Measurements from ENCODE around the gene ADD1.

Gene ADD1

GRCh38 chr4:2907226-2907625 is 63.6 kb downstream of the ADD1 start:
- TF ChIP-seq, protein P1, sequence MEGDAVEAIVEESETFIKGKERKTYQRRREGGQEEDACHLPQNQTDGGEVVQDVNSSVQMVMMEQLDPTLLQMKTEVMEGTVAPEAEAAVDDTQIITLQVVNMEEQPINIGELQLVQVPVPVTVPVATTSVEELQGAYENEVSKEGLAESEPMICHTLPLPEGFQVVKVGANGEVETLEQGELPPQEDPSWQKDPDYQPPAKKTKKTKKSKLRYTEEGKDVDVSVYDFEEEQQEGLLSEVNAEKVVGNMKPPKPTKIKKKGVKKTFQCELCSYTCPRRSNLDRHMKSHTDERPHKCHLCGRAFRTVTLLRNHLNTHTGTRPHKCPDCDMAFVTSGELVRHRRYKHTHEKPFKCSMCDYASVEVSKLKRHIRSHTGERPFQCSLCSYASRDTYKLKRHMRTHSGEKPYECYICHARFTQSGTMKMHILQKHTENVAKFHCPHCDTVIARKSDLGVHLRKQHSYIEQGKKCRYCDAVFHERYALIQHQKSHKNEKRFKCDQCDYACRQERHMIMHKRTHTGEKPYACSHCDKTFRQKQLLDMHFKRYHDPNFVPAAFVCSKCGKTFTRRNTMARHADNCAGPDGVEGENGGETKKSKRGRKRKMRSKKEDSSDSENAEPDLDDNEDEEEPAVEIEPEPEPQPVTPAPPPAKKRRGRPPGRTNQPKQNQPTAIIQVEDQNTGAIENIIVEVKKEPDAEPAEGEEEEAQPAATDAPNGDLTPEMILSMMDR (IDR thresholded peaks at IDR 0.05; ENCODE audit: insufficient read depth, missing control alignments) = no peak

GRCh38 chr4:2907706-2908293 is 64.2 kb downstream of the ADD1 start:
- TF ChIP-seq, protein P1 (IDR thresholded peaks at IDR 0.05; ENCODE audit: insufficient read depth, missing control alignments) = no peak
- no peak for FAIRE-seq
- no peak for DNase-seq (ENCODE audit: insufficient read length, low spot score)

More at GRCh38 chr4:2907226-2907625, 63.6 kb downstream of the ADD1 start:
- FAIRE-seq (no peak), DNase-seq (ENCODE audit: insufficient read length, low spot score) (no peak)

DNA sequence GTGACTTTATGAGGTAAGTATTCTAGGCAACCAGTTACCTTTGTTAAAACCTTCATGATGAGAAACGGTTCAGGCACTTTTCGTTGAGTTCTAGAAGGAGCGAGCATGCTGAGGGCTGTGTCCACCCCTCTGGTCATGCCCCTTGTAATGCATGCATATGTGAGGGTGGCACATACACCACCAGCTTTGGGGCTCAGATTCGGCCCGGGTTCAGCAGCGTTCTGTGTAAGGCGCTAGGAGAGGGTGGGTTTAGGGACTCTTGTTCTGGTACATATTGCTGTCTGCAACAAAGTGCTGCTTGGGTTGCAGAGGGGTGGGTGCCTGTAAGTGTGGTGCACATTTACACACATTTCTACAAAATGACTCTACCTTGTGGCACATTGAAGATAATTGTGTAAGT is 65.0 kb downstream of the ADD1 start:
- TF ChIP-seq, protein P1 (IDR thresholded peaks at IDR 0.05; ENCODE audit: insufficient read depth, missing control alignments) = no peak
- no peak for FAIRE-seq
- DNase-seq (ENCODE audit: insufficient read length, low spot score) = no peak

DNA sequence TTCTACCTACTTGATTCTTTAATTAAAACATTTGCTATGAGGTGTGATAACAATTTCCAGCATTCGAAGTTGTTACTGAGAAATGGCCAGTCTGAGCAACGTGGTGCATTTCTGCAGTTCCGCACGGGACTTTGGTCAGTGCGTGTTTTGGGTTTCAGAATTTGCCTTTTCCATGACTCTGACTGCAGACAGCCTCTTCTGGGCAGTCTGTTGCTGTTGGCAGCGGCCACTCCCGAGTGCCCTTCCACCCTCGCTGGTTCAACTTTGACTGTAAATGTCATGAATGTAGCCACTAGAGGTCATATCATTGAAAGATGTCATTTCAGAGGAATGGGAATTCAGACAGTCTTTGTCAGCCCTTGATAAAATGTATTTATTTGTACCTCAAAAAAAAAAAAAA is 65.9 kb downstream of the ADD1 start:
- DNase-seq (ENCODE audit: insufficient read length, low spot score) = no peak
- FAIRE-seq = no peak
- TF ChIP-seq, protein P1 (IDR thresholded peaks at IDR 0.05; ENCODE audit: insufficient read depth, missing control alignments) = no peak

DNA sequence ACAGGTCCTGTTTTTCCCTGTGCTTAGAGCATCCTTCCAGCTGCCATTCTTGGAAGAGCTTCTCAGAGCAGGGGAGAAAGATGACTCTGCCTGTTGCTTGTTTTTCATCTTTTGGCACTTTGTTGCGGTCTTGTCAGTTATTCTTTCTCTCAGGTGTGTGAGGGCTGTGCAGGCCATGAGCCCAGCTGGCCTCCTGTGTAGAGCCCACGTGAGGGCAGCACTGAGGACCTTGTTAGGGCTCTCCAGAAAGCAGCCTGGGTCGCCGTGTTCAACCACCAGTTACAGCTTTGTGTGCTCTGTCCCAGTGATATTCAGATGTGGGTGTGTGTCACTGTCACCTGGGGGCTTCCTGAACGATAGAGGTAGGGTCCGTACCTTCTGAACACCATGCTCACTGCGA is 66.8 kb downstream of the ADD1 start:
- no peak for FAIRE-seq
- TF ChIP-seq, protein P1 (IDR thresholded peaks at IDR 0.05; ENCODE audit: insufficient read depth, missing control alignments) = no peak
- DNase-seq (ENCODE audit: insufficient read length, low spot score) = no peak

- FAIRE-seq (no peak), DNase-seq (ENCODE audit: insufficient read length, low spot score) (no peak)
- TF ChIP-seq, protein P1 (IDR thresholded peaks at IDR 0.05; ENCODE audit: insufficient read depth, missing control alignments) = no peak
Observed at GRCh38 chr4:2911868-2912267, 68.2 kb downstream of the ADD1 start.

DNA sequence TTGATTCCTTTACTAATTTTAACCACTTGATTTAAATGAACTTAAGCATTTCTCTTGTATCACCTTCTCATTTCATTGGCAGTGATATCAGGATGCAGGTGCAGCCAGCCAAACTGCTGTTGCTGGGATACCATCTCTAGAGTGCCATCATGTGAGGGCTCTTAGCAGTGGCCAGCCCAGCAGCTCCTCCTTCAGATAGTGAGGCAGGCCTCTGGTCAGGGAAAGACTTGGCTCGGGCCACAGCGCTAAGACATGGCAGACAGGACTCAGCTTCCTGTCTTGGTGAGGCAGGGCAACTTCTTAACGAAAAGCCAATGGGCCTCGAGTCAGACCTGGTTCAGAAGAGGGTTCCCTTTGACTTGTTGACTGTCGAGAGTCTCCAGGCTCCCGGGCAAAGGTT is 69.5 kb downstream of the ADD1 start:
- no peak for DNase-seq (ENCODE audit: insufficient read length, low spot score)
- no peak for FAIRE-seq
- TF ChIP-seq, protein P1 (IDR thresholded peaks at IDR 0.05; ENCODE audit: insufficient read depth, missing control alignments) = no peak
